Cerebellar cortex (tissue), 1 donor: ENCODE data around the gene PDE3B.
"Not testable (repeated sequence)": the region's sequence is repeated elsewhere in the genome, so short reads cannot be mapped to it uniquely, and the experiment has no call there.

Experiments used
- DNase-seq: peaks from one replicate; pipeline ENCODE4 v3.0.0-alpha.2; 2015; ENCODE audit warnings: low spot score

PDE3B gene

GRCh38 chr11:14642453-14642852, 1.2 kb upstream of the PDE3B start:
- no peak for DNase-seq

- no peak for DNase-seq
Observed at GRCh38 chr11:14642873-14643696, 519 bp upstream of the PDE3B start.

GRCh38 chr11:14644226-14645014, 816 bp downstream of the PDE3B start:
- DNase-seq: peak; percentile 48

- peak; percentile 51 for DNase-seq
Observed at GRCh38 chr11:14645015-14645912, 1.7 kb downstream of the PDE3B start.

- DNase-seq: peak; percentile 50
Observed at GRCh38 chr11:14645985-14646900, 2.6 kb downstream of the PDE3B start.

GRCh38 chr11:14650064-14650463, 6.5 kb downstream of the PDE3B start:
- DNase-seq: no peak

GRCh38 chr11:14653090-14653489, 9.5 kb downstream of the PDE3B start:
- no peak for DNase-seq

GRCh38 chr11:14655435-14655834, 11.8 kb downstream of the PDE3B start:
- DNase-seq: no peak

GRCh38 chr11:14656536-14657457, 13.2 kb downstream of the PDE3B start:
- no peak for DNase-seq

GRCh38 chr11:14657841-14658240, 14.2 kb downstream of the PDE3B start:
- DNase-seq: no peak

GRCh38 chr11:14664926-14665325, 21.3 kb downstream of the PDE3B start:
- not testable (repeated sequence) for DNase-seq

GRCh38 chr11:14667329-14667728, 23.7 kb downstream of the PDE3B start:
- DNase-seq: not testable (repeated sequence)

- no peak for DNase-seq
Observed at GRCh38 chr11:14668731-14669301, 25.2 kb downstream of the PDE3B start.

GRCh38 chr11:14669499-14669898, 25.9 kb downstream of the PDE3B start:
- no peak for DNase-seq

GRCh38 chr11:14669958-14670357, 26.4 kb downstream of the PDE3B start:
- no peak for DNase-seq

GRCh38 chr11:14672635-14673034, 29.0 kb downstream of the PDE3B start:
- no peak for DNase-seq

- DNase-seq: no peak
Observed at GRCh38 chr11:14673421-14673820, 29.8 kb downstream of the PDE3B start.

- DNase-seq: no peak
Observed at GRCh38 chr11:14673824-14674405, 30.3 kb downstream of the PDE3B start.

GRCh38 chr11:14676068-14676467, 32.5 kb downstream of the PDE3B start:
- DNase-seq: no peak
